CD4-positive, alpha-beta T cell treated with Interleukin-10 for 1 hour (primary cell): Measurements from ENCODE around the gene XPA.
"Not testable (repeated sequence)": the region's sequence is repeated elsewhere in the genome, so short reads cannot be mapped to it uniquely, and the experiment has no call there.

ENCODE experiments used
- DNase-seq: peaks from one replicate; pipeline ENCODE4 v3.0.0-alpha.2; 2020

XPA gene

DNA sequence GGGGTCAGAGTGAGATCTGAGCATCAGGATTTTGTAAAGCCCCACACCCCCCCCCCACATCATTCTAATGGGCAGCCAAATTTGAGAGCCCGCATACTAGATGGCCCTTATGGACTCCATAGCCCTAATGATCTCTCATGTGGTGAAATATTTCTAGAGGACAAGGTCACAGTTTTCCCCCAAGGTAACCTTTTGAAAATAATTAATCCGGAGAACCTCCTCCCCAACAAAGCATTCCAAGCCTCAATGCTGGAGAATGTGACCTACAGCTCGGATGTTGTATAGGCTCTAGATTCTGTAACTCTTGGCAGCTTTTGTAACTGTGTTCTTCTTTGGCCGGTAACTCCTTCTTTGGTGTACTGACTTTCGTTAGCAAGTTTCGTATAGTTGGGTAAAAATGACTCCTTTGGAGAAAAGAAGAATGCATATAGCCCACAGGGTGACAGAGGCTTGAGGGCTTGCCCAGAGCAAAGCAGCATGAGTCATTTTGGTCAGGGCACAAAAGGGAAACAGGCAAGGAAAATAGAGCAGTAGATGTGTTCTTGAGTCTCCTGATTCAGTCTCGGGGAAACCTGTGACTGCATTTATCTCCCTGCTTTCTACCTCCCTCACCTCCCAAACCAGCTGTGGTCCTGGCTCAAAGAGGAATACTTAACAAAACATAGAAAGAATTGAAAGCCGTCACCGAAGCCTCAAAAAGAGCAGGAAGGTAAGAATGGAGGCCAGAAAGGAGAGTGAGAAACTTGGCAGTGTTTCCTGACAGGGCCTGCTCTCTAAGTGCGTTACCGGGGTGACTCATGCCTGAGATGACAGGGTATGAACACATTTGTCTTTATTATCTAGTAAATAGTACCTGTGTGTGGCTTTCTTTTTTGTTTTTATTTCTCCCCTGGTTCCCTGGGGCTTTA, 6.6 kb upstream of the XPA start:
- DNase-seq = no peak

DNA sequence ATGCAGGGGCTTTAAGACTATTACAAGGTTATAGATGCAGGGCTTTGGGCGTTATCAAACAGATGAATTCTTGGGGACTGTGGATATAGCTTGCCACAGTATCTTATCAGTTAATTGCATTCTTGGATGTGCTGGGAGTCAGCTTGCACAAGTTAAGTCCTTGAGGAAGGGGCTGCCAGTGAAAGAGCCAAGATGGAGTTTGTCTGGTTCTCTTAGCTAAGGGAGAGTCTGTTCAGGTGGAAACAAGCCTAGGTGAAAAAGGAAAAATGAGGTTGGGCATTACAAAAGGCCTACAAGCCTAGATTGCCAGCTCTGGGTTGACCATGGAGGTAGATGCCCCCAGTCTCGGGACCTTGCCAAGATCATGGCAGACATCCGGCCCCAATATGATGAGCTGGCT, 2.7 kb upstream of the XPA start:
- DNase-seq = not testable (repeated sequence)

DNA sequence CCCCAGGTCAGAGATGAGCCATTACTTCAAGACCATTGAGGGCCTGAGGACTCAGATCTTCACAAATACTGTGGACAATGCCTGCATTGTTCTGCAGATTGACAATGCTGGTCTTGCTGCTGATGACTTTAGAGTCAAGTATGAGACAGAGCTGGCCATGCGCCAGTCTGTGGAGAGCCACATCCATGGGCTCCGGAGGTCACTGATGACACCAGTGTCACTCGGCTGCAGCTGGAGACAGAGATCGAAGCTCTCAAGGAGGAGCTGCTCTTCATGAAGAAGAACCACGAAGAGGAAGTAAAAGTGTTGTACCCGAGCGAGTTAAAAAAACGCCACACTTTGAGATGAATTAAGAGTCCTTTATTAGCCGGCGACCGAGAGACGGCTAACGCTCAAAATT, 2.1 kb upstream of the XPA start:
- not testable (repeated sequence) for DNase-seq

- DNase-seq = no peak
Measured at GRCh38 chr9:97698865-97699264, 1.7 kb upstream of the XPA start.

- DNase-seq = no peak
Measured at GRCh38 chr9:97697837-97698236, 697 bp upstream of the XPA start.

DNA sequence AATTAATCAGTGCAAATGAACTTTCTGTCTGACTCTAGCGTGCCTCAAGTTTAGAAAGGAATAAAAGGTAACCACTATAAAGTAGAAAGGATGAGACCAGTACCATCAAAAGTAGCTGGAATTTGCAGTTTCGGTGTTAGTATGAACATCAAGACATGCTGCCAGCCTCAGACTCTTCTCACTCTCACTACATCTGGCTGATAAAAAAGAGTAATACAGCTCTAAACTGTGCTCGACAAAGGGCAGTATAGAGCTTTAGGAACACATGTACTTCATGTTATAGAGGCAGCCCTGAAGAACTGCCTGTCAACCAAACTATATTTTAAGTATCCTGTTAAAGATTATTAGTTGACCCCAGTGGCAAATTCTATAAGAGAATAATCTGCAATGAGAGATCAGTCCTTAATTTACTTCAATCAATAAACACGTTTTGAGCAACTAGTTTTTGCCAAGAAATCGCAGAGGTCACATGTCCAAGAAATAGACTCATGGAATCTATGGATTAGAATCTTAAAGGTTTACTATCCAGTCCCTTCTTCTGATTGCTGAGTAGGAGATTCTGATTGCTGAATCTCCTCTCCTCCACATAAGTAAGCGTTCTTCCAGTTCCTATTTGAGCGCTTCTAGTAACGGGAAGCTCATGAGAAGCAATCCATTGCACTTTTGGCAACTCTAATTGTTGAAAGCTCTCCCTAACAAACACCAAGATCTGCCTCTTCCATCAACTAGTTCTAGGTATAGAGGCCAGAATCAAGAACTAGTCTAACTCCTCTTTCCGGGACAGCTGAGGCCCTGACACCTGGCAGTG, 941 bp downstream of the XPA start:
- no peak for DNase-seq

GRCh38 chr9:97695390-97695789, 1.8 kb downstream of the XPA start:
- DNase-seq = no peak

DNA sequence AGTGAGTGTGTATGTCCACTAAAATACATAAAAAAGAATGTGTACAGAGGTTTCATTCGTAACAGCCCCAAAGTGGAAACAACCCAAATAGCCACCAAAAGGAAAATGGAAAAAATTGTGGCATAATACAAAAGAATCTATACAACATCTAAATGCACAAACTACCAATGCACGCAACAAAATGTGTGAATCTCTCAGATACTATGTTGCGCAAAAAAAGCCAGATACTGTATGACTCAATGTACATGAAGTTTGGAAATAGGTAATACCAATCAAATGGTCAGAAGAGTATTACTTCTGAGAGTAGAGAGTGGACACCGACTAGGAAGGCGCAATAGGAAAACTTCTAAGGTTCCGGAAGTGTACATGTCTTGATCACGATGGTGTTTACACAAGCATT, 2.4 kb downstream of the XPA start:
- DNase-seq = no peak

DNA sequence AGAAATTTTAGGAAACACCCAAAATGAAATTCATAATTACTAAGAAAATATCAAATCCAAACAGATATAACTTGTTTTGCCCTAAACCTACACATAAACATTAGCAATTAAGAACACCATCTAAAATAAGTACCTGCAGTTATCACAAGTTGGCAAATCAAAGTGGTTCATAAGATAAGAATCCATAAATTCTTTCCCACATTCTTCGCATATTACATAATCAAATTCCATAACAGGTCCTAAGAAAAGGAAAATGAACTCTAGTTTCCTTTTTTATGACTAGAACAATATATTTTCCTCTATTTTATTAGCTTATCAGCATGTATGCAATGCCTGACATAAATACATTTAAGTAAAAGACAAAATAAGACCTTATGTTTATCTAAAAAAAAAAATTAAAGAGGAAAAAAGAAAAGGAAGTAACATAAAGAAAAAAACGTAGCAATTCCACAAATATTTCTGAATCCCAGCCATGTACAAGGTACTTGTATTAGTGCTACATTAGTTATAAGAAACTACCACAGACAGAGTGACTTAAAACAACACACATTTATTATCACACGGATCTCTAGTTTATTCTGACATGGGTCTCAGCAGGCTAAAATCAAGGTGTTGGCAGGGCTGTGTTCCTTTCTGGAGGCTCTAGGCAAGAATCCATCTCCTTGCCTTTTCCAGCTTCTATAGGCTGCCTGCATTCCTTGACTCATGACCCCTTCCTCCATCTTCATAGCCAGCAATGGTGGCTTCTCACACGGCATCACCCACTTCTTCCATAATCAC, 7.5 kb downstream of the XPA start:
- DNase-seq = no peak

DNA sequence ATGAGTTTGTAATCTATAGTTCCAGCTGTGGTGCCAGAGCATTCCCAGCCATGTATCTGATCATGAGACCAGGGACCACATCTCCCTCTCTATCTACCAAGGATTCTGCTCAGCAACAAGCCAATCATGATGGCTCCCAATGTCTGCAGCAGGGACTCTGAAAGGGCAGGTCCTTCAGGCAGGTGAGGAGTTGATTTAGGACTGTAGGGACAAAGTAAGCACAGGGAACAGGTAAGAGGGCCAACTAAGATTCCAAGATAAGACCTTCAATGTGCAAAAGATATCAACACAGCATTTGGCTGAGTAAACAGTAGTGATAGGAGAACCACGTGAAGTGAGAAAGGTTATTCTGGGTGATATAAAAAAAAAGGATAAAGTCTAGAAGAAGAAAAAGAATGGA, 8.5 kb downstream of the XPA start:
- DNase-seq = no peak

- no peak for DNase-seq
Measured at GRCh38 chr9:97682242-97682641, 14.9 kb downstream of the XPA start.

DNA sequence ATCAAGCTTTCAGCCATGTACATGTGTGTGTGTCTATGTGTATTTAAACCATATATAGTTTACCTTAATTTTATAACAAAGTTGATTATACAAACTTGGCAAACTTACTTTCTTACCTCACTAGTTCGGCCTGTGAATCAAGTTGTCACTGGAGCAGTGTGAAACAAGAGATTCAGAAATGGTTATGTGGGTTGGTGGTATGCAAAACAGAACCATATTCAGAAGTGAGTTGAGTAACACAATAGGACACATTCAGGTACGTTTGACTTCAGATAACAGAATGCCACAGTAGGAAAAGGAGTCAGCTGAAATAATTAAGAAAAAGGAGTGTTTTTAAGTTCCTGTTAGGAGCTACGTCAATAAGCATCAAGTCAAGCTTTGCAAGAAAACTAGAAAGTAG, 21.5 kb downstream of the XPA start:
- DNase-seq = no peak

DNA sequence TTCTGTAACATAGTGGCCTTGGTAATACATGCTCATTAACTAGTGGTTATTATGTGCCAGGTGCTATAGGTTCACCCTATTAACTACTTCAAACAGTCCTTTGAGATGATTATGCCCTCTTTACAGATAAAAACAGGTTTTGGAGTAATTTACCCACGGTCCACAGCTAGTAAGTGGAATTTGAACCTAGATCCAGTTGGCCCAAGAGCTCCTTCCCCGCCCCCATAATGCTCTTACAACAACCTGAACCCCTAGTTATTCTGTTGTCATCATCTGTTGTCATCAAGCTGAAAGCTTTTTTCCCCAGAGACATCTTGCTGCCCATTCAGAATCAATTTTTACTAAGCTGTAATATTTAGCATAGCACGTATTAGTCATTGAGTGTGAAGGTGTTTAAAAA, 23.2 kb downstream of the XPA start:
- no peak for DNase-seq

DNA sequence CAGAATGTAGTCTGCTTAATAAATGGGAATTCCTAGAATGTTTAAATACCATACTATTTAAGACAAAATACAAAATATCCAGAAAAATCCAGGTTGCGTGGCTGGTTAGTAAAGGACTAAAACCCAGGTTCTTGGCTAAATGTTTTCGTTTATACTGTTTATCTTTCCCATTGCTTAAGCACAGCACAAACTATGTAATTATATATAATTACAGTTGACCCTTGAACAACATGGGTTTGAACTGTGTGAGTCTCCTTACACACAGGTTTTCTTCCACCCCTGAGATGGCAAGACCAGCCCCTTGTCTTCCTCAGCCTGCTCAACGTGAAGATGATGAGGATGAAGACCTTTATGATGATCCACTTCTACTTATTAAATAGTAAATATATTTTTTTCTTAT, 24.7 kb downstream of the XPA start:
- no peak for DNase-seq

- DNase-seq = no peak
Measured at GRCh38 chr9:97670586-97670985, 26.6 kb downstream of the XPA start.

- no peak for DNase-seq
Measured at GRCh38 chr9:97668485-97668884, 28.7 kb downstream of the XPA start.

DNA sequence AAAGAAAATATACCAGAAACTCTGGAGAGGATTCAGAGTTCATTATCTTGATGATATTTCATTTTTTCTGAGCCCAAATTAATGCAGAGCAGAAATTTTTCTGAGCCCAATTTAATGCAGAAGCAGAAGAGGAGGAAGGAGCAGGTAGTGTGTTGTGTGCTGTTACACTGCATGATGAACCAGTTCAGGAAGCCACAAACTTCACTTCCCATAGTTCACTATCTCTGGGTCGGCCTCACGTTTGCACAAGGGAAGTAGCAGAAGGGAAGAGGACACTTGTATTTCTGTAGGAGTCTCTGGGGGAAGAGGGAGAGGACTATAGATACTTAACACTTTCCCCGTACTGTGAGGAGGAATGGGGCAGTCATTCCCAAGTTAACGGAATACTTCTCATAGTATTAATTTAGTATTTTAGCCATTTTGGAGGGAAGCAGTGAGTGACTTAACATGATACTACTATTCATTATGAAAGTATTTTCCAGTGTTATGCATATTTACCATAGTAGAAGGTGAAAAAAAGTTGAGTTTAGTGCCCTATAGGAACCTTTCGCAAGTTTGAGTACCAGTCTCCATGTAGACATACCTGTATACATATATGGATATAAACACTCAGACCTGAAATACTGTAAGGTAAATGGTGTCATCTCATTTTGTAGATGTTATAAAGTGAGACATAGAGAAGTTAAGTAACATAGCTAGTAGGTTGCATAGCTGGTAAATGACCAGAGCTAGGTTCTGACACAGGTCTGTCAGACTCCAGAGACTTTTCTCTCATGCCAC, 30.0 kb downstream of the XPA start:
- no peak for DNase-seq

DNA sequence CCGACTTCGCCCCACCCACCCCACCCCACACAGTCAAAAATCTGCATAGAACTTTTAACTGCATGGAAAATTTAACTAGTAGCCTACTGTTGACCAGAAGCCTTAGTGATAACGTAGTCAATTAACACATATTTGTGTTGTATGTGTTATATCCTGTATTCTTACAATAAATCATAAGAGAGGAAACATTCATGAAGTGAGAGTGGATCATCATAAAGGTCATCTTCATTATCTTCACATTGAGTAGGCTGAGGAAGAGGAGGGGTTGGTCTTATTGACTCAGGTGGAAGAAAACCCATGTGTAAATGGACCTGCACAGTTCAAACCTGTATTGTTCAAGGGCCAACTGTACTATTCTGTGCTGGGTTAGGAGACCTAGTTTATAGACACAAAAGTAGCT, 31.4 kb downstream of the XPA start:
- no peak for DNase-seq

GRCh38 chr9:97660847-97661246, 36.3 kb downstream of the XPA start:
- no peak for DNase-seq

DNA sequence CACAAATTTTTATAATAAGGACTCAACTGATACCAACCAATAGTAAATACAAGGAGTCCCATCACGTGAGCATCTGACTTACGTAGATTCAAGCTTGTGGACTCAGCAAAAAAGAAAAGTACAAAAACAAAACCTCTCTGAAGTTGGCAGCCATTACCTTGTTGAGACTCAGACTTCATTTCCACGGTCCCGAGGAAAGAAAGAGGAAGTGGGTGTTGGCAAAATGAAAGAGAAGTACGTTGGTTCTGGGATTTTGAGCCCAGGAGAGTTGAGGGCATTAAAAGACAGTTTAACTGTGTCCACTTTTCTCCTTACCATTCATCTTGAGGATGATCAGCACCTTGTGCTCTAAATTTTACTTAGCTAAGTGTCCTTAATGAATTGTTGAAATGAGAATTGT, 36.8 kb downstream of the XPA start:
- DNase-seq = no peak

DNA sequence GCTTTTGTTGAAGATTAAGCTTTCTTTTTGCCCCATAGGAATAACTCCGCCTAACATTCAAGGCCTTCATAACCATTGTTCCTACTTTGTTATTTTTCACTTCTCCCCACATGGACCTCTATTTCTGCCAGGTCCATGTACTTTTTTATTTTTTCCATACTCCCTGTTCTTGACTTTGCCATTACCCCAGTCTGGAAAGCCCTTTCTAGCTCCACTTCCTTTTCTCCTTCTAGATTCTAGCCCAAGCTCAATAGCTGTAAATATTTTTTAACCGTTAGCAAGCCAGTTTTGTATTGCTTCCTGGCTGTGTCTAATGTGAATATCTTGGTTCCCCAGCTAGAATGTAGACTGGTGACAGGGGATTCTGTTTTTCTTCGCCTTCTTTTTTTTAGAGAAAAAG, 37.4 kb downstream of the XPA start:
- DNase-seq = no peak

GRCh38 chr9:97658707-97659106, 38.4 kb downstream of the XPA start:
- DNase-seq = no peak

GRCh38 chr9:97651646-97652045, 45.5 kb downstream of the XPA start:
- no peak for DNase-seq
